ENCODE data around the gene ZNF681. TPM values are rescaled to one million over a fixed set of nuclear protein-coding genes. Genes with fewer than 3 reads are reported as not detected.

ZNF681 gene
- total RNA-seq (2014; rRNA removed; shearing (Covaris generic)), result 1.3 and 2.9 TPM in 2 replicates
- 0.41 and 0.77 TPM in 2 replicates for polyA plus RNA-seq (2015; cell fraction: cytosol; rRNA removed)
- polyA plus RNA-seq (2015; cell fraction: nucleus; rRNA removed), result 0.95 and 4.6 TPM in 2 replicates

GRCh38 chr19:23758187-23759074 lies at the start of gene ZNF681:
Gene ZNF681, minus strand, starts transcription at chr19:23758891. Its CDS starts 142 bp downstream, at chr19:23758749.
- peak; percentile 82 for DNase-seq (ENCODE audit: low read depth)

GRCh38 chr19:23804676-23805075 lies 46.0 kb upstream of the ZNF681 start:
- no peak for DNase-seq (ENCODE audit: low read depth)

DNA sequence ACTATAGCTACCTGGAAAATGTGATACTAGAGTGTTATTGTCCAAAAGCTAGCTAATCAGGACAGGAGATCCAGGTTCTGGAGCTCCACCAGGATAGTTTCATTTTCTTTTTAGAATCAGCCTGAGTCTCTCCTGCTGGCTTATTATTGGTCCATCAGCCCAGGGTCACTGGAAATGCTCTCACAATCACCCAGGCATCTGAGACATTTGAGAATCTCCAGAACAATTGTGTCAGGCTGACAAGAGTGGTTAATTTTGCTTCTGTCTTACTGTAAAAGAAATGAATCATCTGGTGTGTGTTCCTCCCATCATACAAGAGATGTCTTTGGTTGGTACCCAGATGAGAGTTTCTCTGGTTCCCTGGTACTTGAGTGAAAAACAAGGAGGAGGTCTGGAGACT lies 43.6 kb upstream of the ZNF681 start:
- no peak for DNase-seq (ENCODE audit: low read depth)

DNA sequence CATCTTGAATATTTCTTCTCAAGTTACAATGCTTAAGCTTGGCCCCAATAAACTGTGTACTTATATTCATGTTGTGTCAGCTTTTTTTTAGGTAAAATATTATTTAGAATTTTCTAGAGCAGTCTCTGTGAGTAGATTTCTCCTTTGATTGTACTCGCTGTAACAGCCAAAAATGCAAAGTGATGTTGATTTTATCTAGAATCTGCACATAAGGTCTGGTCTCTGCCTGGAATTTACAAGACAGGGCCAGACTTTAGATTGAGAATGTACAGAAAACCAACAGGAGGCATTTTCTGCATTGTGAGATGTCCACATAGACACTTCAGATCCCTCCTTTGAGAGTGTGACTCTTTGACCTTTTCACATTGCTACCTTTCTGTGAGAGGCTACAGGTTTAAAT lies 43.1 kb upstream of the ZNF681 start:
- DNase-seq (ENCODE audit: low read depth), result no peak

DNA sequence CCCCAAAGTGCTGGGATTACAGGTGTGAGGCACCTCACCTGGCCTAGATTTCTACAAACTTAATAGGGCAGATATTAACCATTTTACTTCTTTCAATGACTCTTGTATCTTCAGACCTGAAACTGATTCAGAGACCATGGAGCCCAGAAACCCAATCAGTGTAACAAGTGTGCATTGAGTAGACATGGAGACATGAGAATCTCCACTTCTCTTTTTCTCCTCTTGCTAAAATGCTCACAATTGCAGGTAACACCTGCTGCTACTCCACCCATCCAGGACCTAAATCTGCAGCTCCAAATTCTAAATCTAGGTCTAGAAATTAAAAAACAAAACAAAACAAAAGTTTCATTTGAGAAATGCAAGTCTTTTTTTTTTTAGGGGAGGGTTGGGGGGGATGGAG lies 42.2 kb upstream of the ZNF681 start:
- DNase-seq (ENCODE audit: low read depth), result no peak

DNA sequence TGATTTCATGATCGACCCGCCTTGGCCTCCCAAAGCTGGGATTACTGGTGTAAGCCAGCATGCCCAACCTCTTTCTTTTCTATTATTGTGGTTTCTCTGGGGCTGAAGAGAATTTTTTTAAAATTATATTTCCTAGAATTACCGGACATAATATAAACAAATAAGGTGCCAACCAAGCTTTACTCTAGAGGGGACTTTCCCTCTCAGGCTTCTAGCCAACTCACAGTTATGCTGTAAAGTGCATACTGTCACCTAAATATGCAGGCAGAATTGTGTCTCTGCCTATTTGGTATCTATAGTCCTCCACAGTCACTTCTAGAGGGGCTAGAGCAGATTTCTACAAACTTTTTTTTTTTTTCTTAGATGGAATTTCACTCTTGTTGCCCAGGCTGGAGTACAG lies 41.6 kb upstream of the ZNF681 start:
- no peak for DNase-seq (ENCODE audit: low read depth)

DNA sequence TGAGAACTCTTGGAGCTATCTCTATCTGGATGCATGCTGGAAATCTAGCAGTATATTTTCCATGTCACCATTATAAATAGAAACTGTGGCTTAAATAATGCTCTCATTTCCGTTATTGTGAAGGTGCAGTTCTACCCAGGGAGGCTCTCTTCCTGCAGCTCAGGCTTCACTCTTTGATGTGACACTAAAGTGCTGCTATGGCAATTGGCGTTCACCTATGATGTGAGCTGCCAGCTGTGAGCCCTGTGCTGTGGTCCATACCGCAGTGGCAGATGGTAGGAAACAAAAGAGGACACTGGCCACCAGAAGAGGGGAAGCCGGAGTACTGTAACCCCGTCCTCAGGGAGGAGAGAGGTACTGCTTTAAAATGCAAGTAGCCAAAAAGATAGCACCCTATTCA lies 40.6 kb upstream of the ZNF681 start:
- DNase-seq (ENCODE audit: low read depth), result no peak

GRCh38 chr19:23795462-23795861 lies 36.8 kb upstream of the ZNF681 start:
- no peak for DNase-seq (ENCODE audit: low read depth)

- no peak for DNase-seq (ENCODE audit: low read depth)
Measured at GRCh38 chr19:23792784-23793183, 34.1 kb upstream of the ZNF681 start.

DNA sequence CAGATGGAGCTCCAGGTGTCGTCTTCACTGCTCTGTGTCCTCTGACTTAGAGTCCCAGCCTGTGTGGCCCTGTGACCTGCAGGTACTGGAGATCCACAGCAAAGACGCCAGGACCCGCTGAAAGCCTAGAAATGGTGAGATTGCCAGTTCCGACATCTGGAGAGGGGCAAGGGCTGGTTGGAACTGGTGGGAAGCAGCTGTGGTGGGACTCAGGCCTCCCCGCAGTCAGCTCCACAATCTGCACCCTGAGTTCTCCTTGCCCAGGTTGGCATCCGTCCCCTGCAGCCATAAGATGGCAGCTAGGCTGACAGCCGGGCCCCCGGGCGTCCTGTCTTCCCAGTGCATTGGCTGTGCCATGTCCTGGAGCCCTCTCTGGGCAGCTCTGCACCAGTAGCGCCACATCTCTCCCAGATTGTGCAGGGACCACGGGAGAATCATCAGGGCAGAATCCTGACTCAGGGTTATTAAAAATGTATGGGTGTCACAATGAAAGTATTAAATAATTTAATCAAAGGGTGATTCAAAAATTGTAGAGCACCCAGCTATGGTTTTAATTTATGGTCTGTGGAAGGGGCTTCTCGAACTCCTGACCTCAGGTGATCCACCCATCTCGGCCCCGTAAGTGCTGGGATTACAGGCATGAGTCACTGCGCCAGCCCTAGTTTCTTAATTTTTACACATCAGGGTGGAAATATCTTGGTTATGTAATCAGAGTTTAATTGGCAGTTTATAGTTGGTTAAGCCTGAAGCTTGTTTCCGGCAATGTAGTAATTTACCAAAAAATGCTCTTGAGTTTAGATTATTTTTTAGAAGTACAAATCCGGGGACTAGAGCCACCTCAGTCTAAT lies 32.2 kb upstream of the ZNF681 start:
- DNase-seq (ENCODE audit: low read depth), result no peak

DNA sequence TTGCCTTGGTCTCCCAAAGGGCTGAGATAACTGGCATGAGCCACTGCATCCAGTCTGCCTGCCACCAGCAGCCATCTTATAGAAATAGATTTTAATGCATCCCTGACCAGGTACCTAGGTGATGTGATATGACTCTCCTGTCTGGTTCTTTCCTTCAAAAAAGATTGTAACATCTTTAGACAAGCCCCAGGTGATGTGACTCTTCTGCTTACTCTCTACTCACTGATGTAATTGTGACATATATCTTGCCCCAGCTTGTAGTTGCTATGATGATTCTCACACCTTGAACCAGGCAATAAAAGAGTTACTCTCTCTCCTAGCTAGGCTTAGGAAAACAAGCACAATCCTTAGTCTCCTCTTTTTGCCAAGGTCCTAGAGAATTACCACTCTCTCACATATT lies 30.6 kb upstream of the ZNF681 start:
- no peak for DNase-seq (ENCODE audit: low read depth)

DNA sequence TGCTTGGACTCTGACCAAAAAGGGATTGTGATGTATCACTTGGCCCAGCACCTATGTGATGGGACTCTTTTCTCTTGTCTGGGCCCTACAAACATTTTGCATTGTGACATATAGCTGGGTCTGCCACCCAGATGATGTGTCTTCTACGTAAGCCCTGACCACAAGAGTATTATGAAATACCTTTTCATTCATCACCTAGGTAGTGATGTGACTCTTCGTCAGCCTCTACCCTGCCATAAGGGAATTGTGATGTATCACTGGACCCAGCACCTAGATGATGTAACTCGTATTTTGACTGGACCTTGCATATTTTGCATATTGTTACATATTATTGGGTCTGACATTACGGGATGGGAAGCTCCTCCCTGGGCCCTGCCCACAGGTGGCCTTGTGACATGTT lies 29.7 kb upstream of the ZNF681 start:
- no peak for DNase-seq (ENCODE audit: low read depth)

GRCh38 chr19:23787106-23787505 lies 28.4 kb upstream of the ZNF681 start:
- peak; percentile 47 for DNase-seq (ENCODE audit: low read depth)

- DNase-seq (ENCODE audit: low read depth), result no peak
Measured at GRCh38 chr19:23785982-23786381, 27.3 kb upstream of the ZNF681 start.

DNA sequence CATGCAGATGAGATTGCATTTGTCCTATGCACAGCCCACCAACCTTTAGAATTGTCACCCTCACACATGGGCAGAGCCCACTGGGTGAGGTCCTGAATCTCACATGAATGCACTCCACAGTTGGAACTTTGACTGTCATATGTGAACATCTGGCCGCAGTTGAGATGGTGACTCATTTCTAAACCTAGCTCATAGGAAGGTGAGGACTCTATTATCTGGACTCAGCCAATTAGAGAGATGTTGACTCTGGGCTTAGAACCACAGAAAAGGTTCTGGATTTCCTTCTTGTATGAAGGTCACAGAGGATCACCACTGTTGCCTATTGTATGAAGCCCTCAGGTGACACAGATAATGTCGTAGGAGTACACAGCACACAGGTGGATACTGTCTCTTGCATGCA lies 25.6 kb upstream of the ZNF681 start:
- DNase-seq (ENCODE audit: low read depth), result no peak

DNA sequence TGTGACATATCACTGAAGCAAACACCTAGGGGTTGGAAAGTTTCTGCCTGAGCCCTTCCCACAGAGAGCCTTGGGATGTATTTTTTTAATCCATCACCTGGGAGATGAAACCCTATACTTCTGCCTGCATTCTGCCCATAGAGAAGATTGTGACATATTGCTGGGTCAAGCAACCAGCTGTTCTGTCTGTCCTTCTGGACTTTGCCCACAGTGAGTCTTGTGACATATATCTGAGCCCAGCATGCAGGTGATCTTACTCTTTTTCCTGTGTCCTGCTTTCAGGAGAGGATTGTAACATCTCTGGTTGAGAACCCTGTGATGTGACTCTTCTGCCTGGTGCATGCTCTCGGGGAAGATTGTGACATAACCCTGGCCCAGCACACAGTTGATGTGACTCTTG lies 24.9 kb upstream of the ZNF681 start:
- no peak for DNase-seq (ENCODE audit: low read depth)

DNA sequence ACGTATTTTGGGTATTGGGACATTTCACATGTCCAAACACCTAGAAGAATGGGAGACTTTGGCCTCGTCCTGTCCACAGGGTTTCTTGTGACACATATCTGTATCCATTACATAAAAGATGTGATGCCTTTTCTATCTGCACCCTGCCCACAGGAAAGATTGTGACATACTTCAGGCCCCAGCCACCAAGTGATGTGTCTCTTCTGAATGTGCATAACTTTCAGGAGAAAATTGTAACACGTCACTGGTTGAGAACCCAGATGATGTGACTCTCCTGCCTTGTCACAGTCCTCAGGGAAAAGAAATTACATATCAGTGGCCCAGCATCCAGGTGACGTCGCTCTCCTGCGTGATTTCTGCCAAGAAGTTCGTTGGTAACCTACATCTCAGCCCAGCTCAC lies 21.0 kb upstream of the ZNF681 start:
- DNase-seq (ENCODE audit: low read depth), result no peak

- DNase-seq (ENCODE audit: low read depth), result no peak
Measured at GRCh38 chr19:23778566-23778965, 19.9 kb upstream of the ZNF681 start.

DNA sequence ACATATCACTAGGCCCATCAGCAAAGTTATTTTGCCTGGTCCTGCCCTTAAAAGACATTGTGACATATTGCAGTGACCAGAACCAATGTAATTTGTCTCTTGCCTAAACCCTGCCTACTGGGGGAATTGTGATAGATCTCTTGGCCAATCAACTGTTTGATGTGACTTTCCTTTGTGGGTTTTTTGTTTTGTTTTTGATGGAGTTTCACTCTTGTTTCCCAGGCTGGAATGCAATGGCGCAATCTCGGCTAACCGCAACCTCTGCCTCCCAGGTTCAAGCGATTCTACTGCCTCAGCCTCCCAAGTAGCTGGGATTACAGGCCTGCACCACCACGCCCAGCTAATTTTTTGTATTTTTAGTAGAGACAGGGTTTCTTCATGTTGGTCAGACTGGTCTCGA lies 19.3 kb upstream of the ZNF681 start:
- peak; percentile 6 for DNase-seq (ENCODE audit: low read depth)

DNA sequence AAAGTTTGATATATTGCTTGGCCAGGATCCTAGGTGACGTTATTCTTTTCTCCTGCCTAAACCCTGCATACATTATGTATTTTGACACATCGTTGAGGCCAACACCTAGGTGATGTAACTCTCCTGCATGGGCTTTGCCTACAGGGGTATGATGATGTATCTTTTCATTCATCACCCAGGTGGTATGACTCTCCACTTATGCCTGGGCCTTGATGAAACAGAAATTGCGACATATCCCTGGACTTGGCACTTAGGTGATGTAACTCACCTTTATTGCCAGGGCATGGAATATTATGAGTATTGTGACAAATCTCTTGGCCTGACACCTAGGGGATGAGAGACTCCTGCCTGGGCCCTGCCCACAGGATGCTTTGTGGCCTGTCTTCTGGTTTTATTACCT lies 18.5 kb upstream of the ZNF681 start:
- no peak for DNase-seq (ENCODE audit: low read depth)

- no peak for DNase-seq (ENCODE audit: low read depth)
Measured at GRCh38 chr19:23776507-23777205, 18.0 kb upstream of the ZNF681 start.
